Astrocyte (in vitro differentiated cells and primary cell): ENCODE data around the gene ARHGAP6. TPM values are rescaled to one million over a fixed set of nuclear protein-coding genes. Genes with fewer than 3 reads are reported as not detected.

Experiments
- DNase-seq: peaks from one replicate; pipeline ENCODE4 v3.0.0-alpha.2; 2010; ENCODE audit warnings: low read depth
- FAIRE-seq: peaks from 2 replicates; lab custom pipeline; 2011; peaks lifted over from hg19 to GRCh38; lab: Jason Lieb, UNC
- H2AFZ ChIP-seq: 2 replicates; pipeline ENCODE4 v1.6.0; 2012; ENCODE audit warnings: low read depth, low read length, inconsistent platforms
- H3K27ac ChIP-seq: 2 replicates; pipeline ENCODE4 v1.5.1; 2011; ENCODE audit warnings: low read depth, low read length, inconsistent platforms
- H3K27me3 ChIP-seq: 2 replicates; pipeline ENCODE4 v1.6.0; 2011; ENCODE audit warnings: low read length, inconsistent platforms; ENCODE audit not compliant: insufficient read depth
- H3K36me3 ChIP-seq: 2 replicates; pipeline ENCODE4 v1.5.1; 2011; ENCODE audit warnings: low read length, inconsistent platforms; ENCODE audit not compliant: insufficient read depth
- H3K4me1 ChIP-seq: 2 replicates; pipeline ENCODE4 v1.5.1; 2011; ENCODE audit warnings: low read length, inconsistent platforms; ENCODE audit not compliant: insufficient read depth
- H3K4me2 ChIP-seq: 2 replicates; pipeline ENCODE4 v1.6.0; 2012; ENCODE audit warnings: low read length, inconsistent platforms
- H3K4me3 ChIP-seq: 2 replicates; pipeline ENCODE4 v1.5.1; 2011; ENCODE audit warnings: low read depth, mild to moderate bottlenecking, low read length, inconsistent platforms; ENCODE audit not compliant: insufficient read depth
- H3K79me2 ChIP-seq: 2 replicates; pipeline ENCODE4 v1.6.0; 2012; ENCODE audit warnings: mild to moderate bottlenecking, low read length, inconsistent platforms; ENCODE audit not compliant: insufficient read depth
- H3K9ac ChIP-seq: 2 replicates; pipeline ENCODE4 v1.6.0; 2012; ENCODE audit warnings: mild to moderate bottlenecking, low read length, inconsistent platforms
- H3K9me3 ChIP-seq: 2 replicates; pipeline ENCODE4 v1.5.1; 2012; ENCODE audit warnings: low read depth, mild to moderate bottlenecking, low read length, inconsistent platforms; ENCODE audit not compliant: insufficient read depth
- H4K20me1 ChIP-seq: 2 replicates; pipeline ENCODE4 v1.6.0; 2012; ENCODE audit warnings: low read length, inconsistent platforms; ENCODE audit not compliant: insufficient read depth
- H3K27ac Mint-ChIP-seq: one replicate; pipeline ENCODE4 v1.8.0; 2021; ENCODE audit warnings: mild to moderate bottlenecking, mixed read lengths; ENCODE audit not compliant: unreplicated experiment
- H3K27me3 Mint-ChIP-seq: one replicate; pipeline ENCODE4 v1.8.0; 2021; ENCODE audit warnings: low read depth, mixed read lengths; ENCODE audit not compliant: unreplicated experiment
- H3K36me3 Mint-ChIP-seq: one replicate; pipeline ENCODE4 v1.8.0; 2021; ENCODE audit warnings: low read depth, mixed read lengths; ENCODE audit not compliant: unreplicated experiment
- H3K4me1 Mint-ChIP-seq: one replicate; pipeline ENCODE4 v1.8.0; 2021; ENCODE audit warnings: low read depth, mixed read lengths; ENCODE audit not compliant: unreplicated experiment
- H3K4me3 Mint-ChIP-seq: one replicate; pipeline ENCODE4 v1.8.0; 2021; ENCODE audit warnings: mild to moderate bottlenecking, moderate library complexity, mixed read lengths; ENCODE audit not compliant: unreplicated experiment
- H3K9me3 Mint-ChIP-seq: one replicate; pipeline ENCODE4 v1.8.0; 2021; ENCODE audit warnings: mild to moderate bottlenecking, mixed read lengths; ENCODE audit not compliant: unreplicated experiment
- CTCF ChIP-seq: IDR thresholded peaks from 2 replicates; pipeline ENCODE4 v1.5.1; 2011; ENCODE audit warnings: low read depth, mild to moderate bottlenecking, inconsistent platforms, low read length, moderate library complexity; ENCODE audit not compliant: insufficient read depth
- EZH2 ChIP-seq: IDR thresholded peaks from 2 replicates; pipeline ENCODE4 v1.6.1; 2012; ENCODE audit warnings: mild to moderate bottlenecking, low read length, inconsistent platforms; ENCODE audit not compliant: insufficient read depth
- total RNA-seq: library from RNA; stranded (reverse); gene quantifications from 2 replicates; pipeline ENCODE4 v1.2.1, GENCODE V29; 2021

ARHGAP6 gene
- total RNA-seq, 1 donor from 2014 or later = 0.30 TPM

GRCh38 chrX:11103006-11103405, 562.7 kb downstream of the ARHGAP6 start:
- no peaks in the 10 kb centered on the region for H3K79me2 ChIP-seq
- H3K4me2 ChIP-seq = no peak overlapping the region
- Mint-ChIP-seq H3K27me3 (no peaks in the 10 kb centered on the region), H3K36me3 (no peaks in the 10 kb centered on the region), H3K27ac (no peak overlapping the region), H3K4me1 (peaks cover 12% of the 10 kb centered on the region), H3K4me3 (no peak overlapping the region), H3K9me3 (no peaks in the 10 kb centered on the region)
- no peaks in the 10 kb centered on the region for H4K20me1 ChIP-seq
- H3K27me3 ChIP-seq = no peaks in the 10 kb centered on the region
- H3K9me3 ChIP-seq = no peaks in the 10 kb centered on the region
- H3K9ac ChIP-seq = no peak overlapping the region
- DNase-seq (no peak), FAIRE-seq (peak; percentile 55)
- H3K27ac ChIP-seq = no peak overlapping the region
- no peak overlapping the region for H3K4me3 ChIP-seq
- H3K36me3 ChIP-seq = no peaks in the 10 kb centered on the region
- no peak overlapping the region for H2AFZ ChIP-seq
- peaks cover 11% of the 10 kb centered on the region for H3K4me1 ChIP-seq
- TF ChIP-seq EZH2 (no peak), CTCF (no peak)

GRCh38 chrX:11100281-11101035, 565.3 kb downstream of the ARHGAP6 start:
- Histone ChIP-seq H4K20me1 (no peaks in the 10 kb centered on the region), H3K4me3 (no peak overlapping the region), H3K9ac (peak overlapping the region; percentile 62), H2AFZ (peak overlapping the region; percentile 35), H3K4me1 (peaks cover 11% of the 10 kb centered on the region), H3K27me3 (no peaks in the 10 kb centered on the region), H3K9me3 (no peaks in the 10 kb centered on the region), H3K36me3 (no peaks in the 10 kb centered on the region), H3K79me2 (no peaks in the 10 kb centered on the region), H3K27ac (peak overlapping the region; percentile 78), H3K4me2 (peak overlapping the region; percentile 57)
- peak; percentile 98 for FAIRE-seq
- DNase-seq = peak; percentile 68
- Mint-ChIP-seq H3K27ac (peak overlapping the region; percentile 75), H3K36me3 (no peaks in the 10 kb centered on the region), H3K4me3 (no peak overlapping the region), H3K4me1 (peaks cover 12% of the 10 kb centered on the region), H3K27me3 (no peaks in the 10 kb centered on the region), H3K9me3 (no peaks in the 10 kb centered on the region)
- TF ChIP-seq CTCF = peak; percentile 55
- TF ChIP-seq EZH2 = no peak

- Mint-ChIP-seq H3K27me3 (no peaks in the 10 kb centered on the region), H3K36me3 (no peaks in the 10 kb centered on the region)
- no peak for TF ChIP-seq CTCF
- TF ChIP-seq EZH2 = no peak
These were observed 566.3 kb downstream of the ARHGAP6 start for GRCh38 chrX:11099465-11099864.

More at GRCh38 chrX:11099465-11099864, 566.3 kb downstream of the ARHGAP6 start:
- H3K4me3 ChIP-seq = no peak overlapping the region
- Mint-ChIP-seq H3K27ac (no peak overlapping the region), H3K4me3 (no peak overlapping the region), H3K9me3 (no peaks in the 10 kb centered on the region), H3K4me1 (peaks cover 9% of the 10 kb centered on the region)
- H3K36me3 ChIP-seq = no peaks in the 10 kb centered on the region
- H3K79me2 ChIP-seq = no peaks in the 10 kb centered on the region
- no peaks in the 10 kb centered on the region for H4K20me1 ChIP-seq
- FAIRE-seq (no peak), DNase-seq (no peak)
- no peaks in the 10 kb centered on the region for H3K9me3 ChIP-seq
- no peaks in the 10 kb centered on the region for H3K27me3 ChIP-seq
- H3K4me2 ChIP-seq = no peak overlapping the region
- H3K4me1 ChIP-seq = peaks cover 11% of the 10 kb centered on the region
- H3K27ac ChIP-seq = no peak overlapping the region
- H3K9ac ChIP-seq = no peak overlapping the region
- no peak overlapping the region for H2AFZ ChIP-seq
